OCI-M1 (cell line): Measurements from ENCODE around the gene CTSO.
"Not testable (repeated sequence)": the region's sequence is repeated elsewhere in the genome, so short reads cannot be mapped to it uniquely, and the experiment has no call there.

Experiments used
- DNase-seq: peaks from one replicate; lab custom pipeline; 2025; lab: John Stamatoyannopoulos, UW

The CTSO gene

GRCh38 chr4:155954939-155955338, 1.3 kb upstream of the CTSO start:
- DNase-seq = no peak

GRCh38 chr4:155954118-155954685, 536 bp upstream of the CTSO start:
- no peak for DNase-seq

GRCh38 chr4:155952501-155952901, 1.2 kb downstream of the CTSO start:
- DNase-seq = no peak

- no peak for DNase-seq
Observed at GRCh38 chr4:155950461-155950860, 3.2 kb downstream of the CTSO start.

- DNase-seq = no peak
Observed at GRCh38 chr4:155948541-155948940, 5.1 kb downstream of the CTSO start.

GRCh38 chr4:155946486-155946885, 7.2 kb downstream of the CTSO start:
- no peak for DNase-seq

- DNase-seq = no peak
Observed at GRCh38 chr4:155944516-155944915, 9.2 kb downstream of the CTSO start.

GRCh38 chr4:155943605-155944291, 9.9 kb downstream of the CTSO start:
- DNase-seq = no peak

GRCh38 chr4:155941820-155942219, 11.8 kb downstream of the CTSO start:
- DNase-seq = no peak

- no peak for DNase-seq
Observed at GRCh38 chr4:155941085-155941790, 12.4 kb downstream of the CTSO start.

GRCh38 chr4:155935389-155935986, 18.2 kb downstream of the CTSO start:
- DNase-seq = no peak

GRCh38 chr4:155934634-155935033, 19.0 kb downstream of the CTSO start:
- DNase-seq = not testable (repeated sequence)

- no peak for DNase-seq
Observed at GRCh38 chr4:155931634-155932033, 22.0 kb downstream of the CTSO start.

- no peak for DNase-seq
Observed at GRCh38 chr4:155930330-155930729, 23.3 kb downstream of the CTSO start.

GRCh38 chr4:155929833-155930232, 23.8 kb downstream of the CTSO start:
- no peak for DNase-seq

GRCh38 chr4:155924637-155925036, 29.0 kb downstream of the CTSO start:
- no peak for DNase-seq

- no peak for DNase-seq
Observed at GRCh38 chr4:155921597-155921996, 32.1 kb downstream of the CTSO start.

- DNase-seq = no peak
Observed at GRCh38 chr4:155914782-155915181, 38.9 kb downstream of the CTSO start.

GRCh38 chr4:155911905-155912304, 41.8 kb downstream of the CTSO start:
- DNase-seq = peak; percentile 85

- DNase-seq = peak; percentile 29
Observed at GRCh38 chr4:155909615-155910226, 43.9 kb downstream of the CTSO start.

GRCh38 chr4:155908187-155909139, 45.2 kb downstream of the CTSO start:
- DNase-seq = peak; percentile 67
